ENCODE measurements around the gene CC2D1A. TPM values are rescaled to one million over a fixed set of nuclear protein-coding genes. Genes with fewer than 3 reads are reported as not detected.
A peak's percentile ranks its signal among the peaks of the same experiment; 100 is the strongest.
"Not testable (repeated sequence)": the region's sequence is repeated elsewhere in the genome, so short reads cannot be mapped to it uniquely, and the experiment has no call there.

CC2D1A gene
- total RNA-seq, 1 experiment from 2014 or later: 67.7 TPM

GRCh38 chr19:13972368-13973155 lies 66.6 kb downstream of the CC2D1A start:
- ATAC-seq (no peak), DNase-seq (no peak)
- Histone ChIP-seq H3K4me1 (ENCODE audit: insufficient read depth, low read length) (no peaks in the 10 kb centered on the region), H3K9me2 (replicated peaks; ENCODE audit: low read length) (no peaks in the 10 kb centered on the region), H3K9ac (ENCODE audit: low read length) (no peak overlapping the region), H3K27ac (ENCODE audit: low read length) (no peak overlapping the region), H3K4me2 (ENCODE audit: low read length) (no peak overlapping the region), H3K79me2 (ENCODE audit: low read length) (no peaks in the 10 kb centered on the region), H3K4me3 (ENCODE audit: low read length) (no peak overlapping the region), H3K36me3 (ENCODE audit: low read depth, low read length) (peaks cover 13% of the 10 kb centered on the region), H3K9me3 (ENCODE audit: low read length) (no peaks in the 10 kb centered on the region), H2AFZ (ENCODE audit: low read length) (no peak overlapping the region), H3F3A (ENCODE audit: low read length, unreplicated experiment) (no peaks in the 10 kb centered on the region), H4K20me1 (ENCODE audit: low read length) (no peaks in the 10 kb centered on the region), H3K27me3 (ENCODE audit: low read length) (no peaks in the 10 kb centered on the region)
- POLR2A ChIA-PET (ENCODE audit: unreplicated experiment): no interaction called here
- BruUV-seq (replicated peaks): no TSS peak
- CTCF ChIA-PET: no interaction called here
- no peak for TF ChIP-seq EZH2phosphoT487 (IDR thresholded peaks at IDR 0.05; ENCODE audit: borderline replicate concordance, low read length)
- no peak for TF ChIP-seq EZH2 (IDR thresholded peaks at IDR 0.05; ENCODE audit: low read length, unreplicated experiment)
- TF ChIP-seq CTCF (conservative IDR thresholded peaks at IDR 0.05; ENCODE audit: low read depth, low read length): no peak
- intact Hi-C loops (cut with micrococcal nuclease): no loop called here

- H3K4me3 ChIP-seq (ENCODE audit: low read length); H3K4me1 ChIP-seq (ENCODE audit: insufficient read depth, low read length); DNase-seq; BruUV-seq (replicated peaks); CTCF ChIA-PET; H3K79me2 ChIP-seq (ENCODE audit: low read length); H4K20me1 ChIP-seq (ENCODE audit: low read length); intact Hi-C loops (cut with micrococcal nuclease); H3K9me3 ChIP-seq (ENCODE audit: low read length); POLR2A ChIA-PET (ENCODE audit: unreplicated experiment); H3K27me3 ChIP-seq (ENCODE audit: low read length); H2AFZ ChIP-seq (ENCODE audit: low read length); H3K27ac ChIP-seq (ENCODE audit: low read length); ATAC-seq; H3K36me3 ChIP-seq (ENCODE audit: low read depth, low read length); H3K9me2 ChIP-seq (replicated peaks; ENCODE audit: low read length); H3K4me2 ChIP-seq (ENCODE audit: low read length); H3F3A ChIP-seq (ENCODE audit: low read length, unreplicated experiment); H3K9ac ChIP-seq (ENCODE audit: low read length): not testable (repeated sequence)
These were observed 67.5 kb downstream of the CC2D1A start for GRCh38 chr19:13973479-13973878.

- no peaks in the 10 kb centered on the region for H3K4me1 ChIP-seq (ENCODE audit: insufficient read depth, low read length)
- no peaks in the 10 kb centered on the region for H4K20me1 ChIP-seq (ENCODE audit: low read length)
- H3K9me3 ChIP-seq (ENCODE audit: low read length): no peaks in the 10 kb centered on the region
- intact Hi-C loops (cut with micrococcal nuclease): no loop called here
- ATAC-seq (peak; percentile 66), DNase-seq (peak; percentile 27)
- H3K36me3 ChIP-seq (ENCODE audit: low read depth, low read length): peaks cover 7% of the 10 kb centered on the region; the same call in 1 of the 2 replicates
- H3K9ac ChIP-seq (ENCODE audit: low read length): no peak overlapping the region
- no peaks in the 10 kb centered on the region for H3K9me2 ChIP-seq (replicated peaks; ENCODE audit: low read length)
- no peak overlapping the region for H2AFZ ChIP-seq (ENCODE audit: low read length)
- H3K79me2 ChIP-seq (ENCODE audit: low read length): no peaks in the 10 kb centered on the region
- no peaks in the 10 kb centered on the region for H3F3A ChIP-seq (ENCODE audit: low read length, unreplicated experiment)
- TF ChIP-seq EZH2phosphoT487 (IDR thresholded peaks at IDR 0.05; ENCODE audit: borderline replicate concordance, low read length) (no peak), CTCF (conservative IDR thresholded peaks at IDR 0.05; ENCODE audit: low read depth, low read length) (no peak), EZH2 (IDR thresholded peaks at IDR 0.05; ENCODE audit: low read length, unreplicated experiment) (no peak)
- H3K27me3 ChIP-seq (ENCODE audit: low read length): no peaks in the 10 kb centered on the region
- no TSS peak for BruUV-seq (replicated peaks)
- no peak overlapping the region for H3K4me2 ChIP-seq (ENCODE audit: low read length)
- ChIA-PET POLR2A (ENCODE audit: unreplicated experiment) (no interaction called here), CTCF (no interaction called here)
- no peak overlapping the region for H3K27ac ChIP-seq (ENCODE audit: low read length)
- H3K4me3 ChIP-seq (ENCODE audit: low read length): no peak overlapping the region
These were observed 68.1 kb downstream of the CC2D1A start for GRCh38 chr19:13974073-13974472.
